ENCODE results near the gene MTMR8.

- TF ChIP-seq, protein P1, sequence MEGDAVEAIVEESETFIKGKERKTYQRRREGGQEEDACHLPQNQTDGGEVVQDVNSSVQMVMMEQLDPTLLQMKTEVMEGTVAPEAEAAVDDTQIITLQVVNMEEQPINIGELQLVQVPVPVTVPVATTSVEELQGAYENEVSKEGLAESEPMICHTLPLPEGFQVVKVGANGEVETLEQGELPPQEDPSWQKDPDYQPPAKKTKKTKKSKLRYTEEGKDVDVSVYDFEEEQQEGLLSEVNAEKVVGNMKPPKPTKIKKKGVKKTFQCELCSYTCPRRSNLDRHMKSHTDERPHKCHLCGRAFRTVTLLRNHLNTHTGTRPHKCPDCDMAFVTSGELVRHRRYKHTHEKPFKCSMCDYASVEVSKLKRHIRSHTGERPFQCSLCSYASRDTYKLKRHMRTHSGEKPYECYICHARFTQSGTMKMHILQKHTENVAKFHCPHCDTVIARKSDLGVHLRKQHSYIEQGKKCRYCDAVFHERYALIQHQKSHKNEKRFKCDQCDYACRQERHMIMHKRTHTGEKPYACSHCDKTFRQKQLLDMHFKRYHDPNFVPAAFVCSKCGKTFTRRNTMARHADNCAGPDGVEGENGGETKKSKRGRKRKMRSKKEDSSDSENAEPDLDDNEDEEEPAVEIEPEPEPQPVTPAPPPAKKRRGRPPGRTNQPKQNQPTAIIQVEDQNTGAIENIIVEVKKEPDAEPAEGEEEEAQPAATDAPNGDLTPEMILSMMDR (IDR thresholded peaks at IDR 0.05): no peak
- no peak for TF ChIP-seq POLR2A (IDR thresholded peaks at IDR 0.05)
Observed at GRCh38 chrX:64427281-64427680, 32.0 kb upstream of the MTMR8 start.

Measured in heart left ventricle (tissue), 13 donors.